ENCODE measurements around the gene YTHDF1. TPM values are rescaled to one million over a fixed set of nuclear protein-coding genes. Genes with fewer than 3 reads are reported as not detected.
A peak's percentile ranks its signal among the peaks of the same experiment; 100 is the strongest.

YTHDF1 gene
- total and polyA plus RNA-seq, 2 donors from 2014 or later = 21.9 to 43.1 TPM

- TF ChIP-seq CTCF (IDR thresholded peaks at IDR 0.05; ENCODE audit: borderline replicate concordance, extremely low read depth, insufficient read depth) = no peak
- intact Hi-C loops (cut with DNase I) = no loop called here
- Histone ChIP-seq H3K27ac (ENCODE audit: low read depth in 2 of 2, low read length in 2 of 2) (no peak overlapping the region), H3K27me3 (ENCODE audit: control insufficient read depth, insufficient read depth, low read length) (peaks cover 2% of the 10 kb centered on the region), H3K9ac (ENCODE audit: low read length in 3 of 3) (no peak overlapping the region), H3K36me3 (ENCODE audit: control insufficient read depth in 2 of 3, insufficient read depth in 3 of 3, low read length in 3 of 3) (no peaks in the 10 kb centered on the region), H3K4me3 (ENCODE audit: low read length in 3 of 3) (no peak overlapping the region), H3K9me3 (ENCODE audit: control insufficient read depth in 2 of 3, insufficient read depth in 1 of 3, low read length in 3 of 3) (no peaks in the 10 kb centered on the region), H3K4me1 (ENCODE audit: control insufficient read depth in 2 of 3, insufficient read depth in 2 of 3, low read depth in 1 of 3, low read length in 3 of 3) (no peaks in the 10 kb centered on the region)
- FAIRE-seq = no peak
- peak in 2 of 5 donors; percentile 24 to 25 for DNase-seq
Observed at GRCh38 chr20:63154395-63154794, 61.5 kb downstream of the YTHDF1 start.

- Histone ChIP-seq H3K4me3 (ENCODE audit: low read length in 3 of 3) (no peak overlapping the region), H3K9ac (ENCODE audit: low read length in 3 of 3) (no peak overlapping the region), H3K27me3 (ENCODE audit: control insufficient read depth, insufficient read depth, low read length) (peaks cover 2% of the 10 kb centered on the region), H3K36me3 (ENCODE audit: control insufficient read depth in 2 of 3, insufficient read depth in 3 of 3, low read length in 3 of 3) (no peaks in the 10 kb centered on the region), H3K4me1 (ENCODE audit: control insufficient read depth in 2 of 3, insufficient read depth in 2 of 3, low read depth in 1 of 3, low read length in 3 of 3) (no peaks in the 10 kb centered on the region), H3K9me3 (ENCODE audit: control insufficient read depth in 2 of 3, insufficient read depth in 1 of 3, low read length in 3 of 3) (no peaks in the 10 kb centered on the region), H3K27ac (ENCODE audit: low read depth in 2 of 2, low read length in 2 of 2) (no peak overlapping the region)
- DNase-seq (peak in 2 of 5 donors; percentile 22 to 29), FAIRE-seq (no peak)
- intact Hi-C loops (cut with DNase I) = no loop called here
- TF ChIP-seq CTCF (IDR thresholded peaks at IDR 0.05; ENCODE audit: borderline replicate concordance, extremely low read depth, insufficient read depth) = no peak
Observed at GRCh38 chr20:63153254-63154221, 62.4 kb downstream of the YTHDF1 start.

- intact Hi-C loops (cut with DNase I) = no loop called here
- H3K9ac ChIP-seq (ENCODE audit: low read length in 3 of 3) = no peak overlapping the region
- H3K9me3 ChIP-seq (ENCODE audit: control insufficient read depth in 2 of 3, insufficient read depth in 1 of 3, low read length in 3 of 3) = peaks cover 0 to 6% (median 0%) of the 10 kb centered on the region in 3 donors
- FAIRE-seq (no peak), DNase-seq (peak in 2 of 5 donors; percentile 24 to 62)
- H3K27me3 ChIP-seq (ENCODE audit: control insufficient read depth, insufficient read depth, low read length) = peaks cover 2% of the 10 kb centered on the region
- H3K4me3 ChIP-seq (ENCODE audit: low read length in 3 of 3) = no peak overlapping the region
- H3K4me1 ChIP-seq (ENCODE audit: control insufficient read depth in 2 of 3, insufficient read depth in 2 of 3, low read depth in 1 of 3, low read length in 3 of 3) = no peaks in the 10 kb centered on the region
- H3K27ac ChIP-seq (ENCODE audit: low read depth in 2 of 2, low read length in 2 of 2) = no peak overlapping the region
- no peak for TF ChIP-seq CTCF (IDR thresholded peaks at IDR 0.05; ENCODE audit: borderline replicate concordance, extremely low read depth, insufficient read depth)
- no peaks in the 10 kb centered on the region for H3K36me3 ChIP-seq (ENCODE audit: control insufficient read depth in 2 of 3, insufficient read depth in 3 of 3, low read length in 3 of 3)
Observed at GRCh38 chr20:63152322-63153253, 63.3 kb downstream of the YTHDF1 start.
